ENCODE measurements around the gene KLF7.

KLF7 gene

DNA sequence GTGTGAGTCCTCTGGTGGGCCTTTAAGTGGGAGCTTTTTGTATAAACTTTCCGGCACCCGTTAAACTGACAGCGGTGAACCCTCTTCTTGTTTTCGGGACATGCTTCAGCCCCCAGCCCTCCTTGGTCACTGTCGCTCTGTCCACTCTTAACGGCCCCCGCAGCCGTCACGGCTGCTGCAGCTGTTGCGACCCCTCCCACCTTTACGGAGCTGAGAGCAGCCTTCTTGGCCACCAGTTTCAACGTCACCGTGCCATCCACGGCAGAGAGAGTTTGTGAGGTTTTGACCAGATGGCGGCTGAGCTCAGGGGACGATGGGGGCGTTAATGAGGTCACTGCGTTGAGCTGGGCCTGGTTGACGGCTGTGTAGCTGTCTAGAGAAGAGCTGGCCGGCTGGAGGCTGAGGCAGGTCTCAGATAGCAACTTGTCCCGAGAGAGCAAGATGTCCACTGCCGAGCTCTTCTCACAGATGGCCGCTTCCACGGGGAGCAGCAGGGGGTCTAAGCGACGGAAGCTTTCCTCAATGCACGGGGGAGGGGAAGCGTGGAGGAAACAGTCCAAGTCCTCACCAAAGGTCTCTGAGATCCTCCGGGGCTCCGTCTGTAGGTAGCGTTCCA lies 41.9 kb downstream of the KLF7 start:
- DNase-seq (ENCODE audit: low spot score) = no peak

DNA sequence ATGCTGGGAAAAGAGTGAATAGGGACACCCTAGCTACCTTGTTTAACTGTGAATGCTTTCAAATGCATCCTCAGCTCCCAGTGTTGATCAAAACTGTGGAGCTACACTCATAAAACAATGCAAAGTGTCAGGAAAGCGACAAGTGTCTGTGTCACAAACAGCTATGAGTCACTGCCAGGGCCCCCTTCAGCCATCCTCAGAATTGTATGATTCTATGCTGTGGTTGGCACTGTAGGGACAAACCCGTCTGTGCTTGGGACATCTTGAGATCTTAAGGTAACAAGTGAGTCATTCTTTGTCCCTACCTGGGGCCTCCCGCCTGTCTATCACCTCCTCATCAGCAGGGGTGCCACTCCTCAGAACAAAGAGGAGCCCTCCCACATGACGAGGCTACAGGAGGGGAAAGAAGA lies 42.4 kb downstream of the KLF7 start:
- DNase-seq (ENCODE audit: low spot score) = no peak

DNA sequence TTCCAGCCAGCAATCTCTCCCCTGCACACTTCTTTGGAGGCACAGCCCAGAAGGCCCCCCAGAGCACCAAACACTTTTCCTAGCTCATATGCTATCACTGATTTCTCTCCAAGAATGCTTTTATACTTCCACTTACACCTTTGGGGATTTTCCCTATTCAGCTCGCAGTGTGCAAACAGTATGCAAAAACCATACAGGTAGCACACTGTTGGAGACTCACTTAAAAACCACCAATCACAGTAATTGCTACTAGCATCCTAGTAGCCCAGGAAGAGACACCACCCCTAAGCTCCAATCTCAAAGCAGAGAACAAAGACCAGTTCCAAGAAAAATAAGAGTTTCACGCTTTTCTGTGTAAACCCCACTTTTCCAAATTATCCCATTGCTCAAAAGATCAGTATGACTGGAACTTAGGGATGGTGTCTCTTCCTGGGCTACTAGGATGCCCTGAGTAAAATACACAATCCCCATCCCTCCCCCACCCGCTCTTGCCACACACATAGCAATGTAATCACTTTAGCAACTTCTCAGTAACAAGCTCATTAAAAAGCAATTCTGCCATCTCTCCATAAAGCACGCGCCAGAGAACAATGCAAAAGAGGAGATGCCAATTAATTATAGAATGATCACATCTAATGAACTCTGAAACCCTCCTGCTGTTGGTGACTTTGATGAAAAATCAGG lies 43.0 kb downstream of the KLF7 start:
- no peak for DNase-seq (ENCODE audit: low spot score)

DNA sequence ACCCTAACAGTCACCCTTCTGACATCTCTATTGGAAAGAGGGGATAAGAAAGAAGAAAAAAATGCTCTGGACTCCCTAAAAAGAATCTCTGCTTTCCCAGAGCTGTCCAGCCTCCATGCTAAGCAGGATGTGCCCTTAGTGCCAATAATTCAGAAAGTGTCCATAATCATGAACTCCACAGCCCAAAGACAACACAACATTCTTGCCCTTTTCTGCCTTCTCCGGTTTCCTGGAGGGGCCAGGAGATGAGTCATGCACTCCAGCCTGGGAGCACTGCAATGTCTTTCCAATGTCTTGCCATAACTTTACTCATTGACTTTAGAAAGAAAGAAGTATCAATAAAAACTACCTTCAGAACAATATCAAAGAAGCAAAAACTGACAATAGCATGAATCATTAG lies 44.0 kb downstream of the KLF7 start:
- DNase-seq (ENCODE audit: low spot score) = no peak

DNA sequence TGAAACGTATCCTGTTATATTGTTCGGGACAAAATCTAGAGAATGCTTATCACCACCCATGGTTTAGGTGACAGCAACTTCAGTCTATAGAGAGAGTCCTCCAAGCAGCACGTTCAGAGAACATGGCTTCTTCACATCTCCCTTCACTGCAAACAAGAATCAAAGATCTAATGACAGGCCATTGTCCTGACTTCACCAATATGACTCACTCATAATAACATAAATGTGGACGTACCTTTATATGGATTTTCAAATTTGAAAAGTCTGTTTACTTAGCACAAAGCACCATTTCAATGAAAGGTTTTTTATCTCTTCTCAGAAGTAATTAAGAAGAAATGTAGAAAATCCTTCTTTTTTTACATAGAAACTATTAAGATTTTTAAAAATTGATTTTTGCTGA lies 46.7 kb downstream of the KLF7 start:
- no peak for DNase-seq (ENCODE audit: low spot score)

DNA sequence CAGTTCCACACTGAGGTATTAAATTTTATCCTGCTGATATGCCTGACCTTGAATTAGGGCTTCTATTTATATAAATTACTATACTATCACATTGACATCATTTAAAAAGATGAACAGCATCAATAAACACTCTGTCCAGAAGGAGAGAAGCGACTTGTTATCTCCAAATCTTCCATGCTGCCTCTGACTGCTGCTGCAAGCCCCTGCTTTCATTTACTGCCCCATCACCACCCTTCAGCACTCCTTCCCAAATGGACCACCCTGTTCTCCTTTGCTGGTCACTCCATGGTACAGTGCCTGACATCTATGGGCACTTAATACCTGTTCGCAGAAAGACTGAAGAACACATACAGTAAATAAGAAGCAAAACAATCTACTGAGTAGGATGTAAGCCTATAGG lies 48.1 kb downstream of the KLF7 start:
- no peak for DNase-seq (ENCODE audit: low spot score)

DNA sequence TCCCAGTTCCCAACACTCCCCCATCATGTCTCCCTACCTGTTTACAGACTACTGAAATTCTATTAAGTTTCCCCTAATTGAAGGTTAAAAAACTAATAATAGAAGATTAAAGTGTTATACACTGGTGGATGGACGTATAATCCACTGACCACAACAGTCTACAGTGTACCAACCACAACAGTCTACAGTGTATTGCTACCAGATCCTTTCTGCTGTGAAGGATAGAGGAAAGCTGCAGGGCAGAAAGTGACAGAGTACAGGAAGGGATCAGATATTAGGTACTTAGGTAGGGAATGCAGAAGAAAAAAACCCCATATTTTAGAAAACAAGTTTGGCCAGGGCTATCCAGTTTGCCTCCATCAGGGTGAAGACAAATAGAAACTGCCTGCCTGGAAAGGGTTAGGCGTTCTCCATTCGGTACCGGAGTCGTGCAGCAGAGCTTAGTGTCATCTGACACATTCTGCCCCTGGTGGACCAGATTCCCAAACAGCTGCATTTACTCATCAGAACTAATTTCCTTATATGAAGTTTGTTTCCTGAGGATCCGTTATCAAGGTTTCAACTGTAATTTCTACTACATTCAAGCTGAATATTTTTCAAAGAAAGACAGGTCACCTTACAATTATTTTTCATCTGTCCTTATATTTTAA lies 49.9 kb downstream of the KLF7 start:
- no peak for DNase-seq (ENCODE audit: low spot score)

DNA sequence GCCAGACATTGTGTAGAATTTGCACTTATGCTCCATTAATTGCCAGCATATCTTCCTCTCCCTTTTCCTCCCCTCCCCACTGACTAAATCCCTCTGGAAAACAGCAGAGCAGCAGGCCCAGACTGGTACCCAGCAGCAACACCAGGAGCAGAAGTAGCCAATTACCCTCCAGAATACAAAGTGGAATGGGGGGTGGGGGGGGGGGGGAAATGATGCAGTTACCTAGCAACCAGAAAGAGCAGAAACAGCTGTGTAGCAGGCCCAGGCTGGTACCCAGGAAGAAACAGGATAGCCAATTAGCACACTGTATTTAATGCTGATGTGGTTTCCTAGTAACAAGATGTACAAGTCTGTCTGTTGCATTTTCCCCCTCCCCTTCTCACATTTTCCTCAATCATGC lies 52.3 kb downstream of the KLF7 start:
- DNase-seq (ENCODE audit: low spot score) = no peak

DNA sequence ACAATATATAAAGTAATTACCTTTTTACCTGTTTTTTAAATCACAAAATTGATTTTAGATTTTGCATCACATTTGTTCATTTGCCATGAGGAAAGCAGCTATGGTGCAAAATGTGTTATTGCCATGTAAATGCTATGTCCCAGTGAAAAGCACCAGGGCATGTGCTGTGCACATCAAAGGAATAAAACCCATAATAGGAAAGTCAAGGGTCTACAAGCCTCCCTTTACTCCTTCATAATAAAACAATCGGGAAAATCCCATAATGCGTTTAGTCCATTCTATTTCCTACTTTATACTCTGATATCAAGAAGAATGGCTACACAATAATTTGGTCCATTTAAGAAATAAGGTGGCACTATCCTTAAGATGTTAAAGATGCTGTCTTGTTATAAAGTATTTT lies 53.0 kb downstream of the KLF7 start:
- DNase-seq (ENCODE audit: low spot score) = no peak

DNA sequence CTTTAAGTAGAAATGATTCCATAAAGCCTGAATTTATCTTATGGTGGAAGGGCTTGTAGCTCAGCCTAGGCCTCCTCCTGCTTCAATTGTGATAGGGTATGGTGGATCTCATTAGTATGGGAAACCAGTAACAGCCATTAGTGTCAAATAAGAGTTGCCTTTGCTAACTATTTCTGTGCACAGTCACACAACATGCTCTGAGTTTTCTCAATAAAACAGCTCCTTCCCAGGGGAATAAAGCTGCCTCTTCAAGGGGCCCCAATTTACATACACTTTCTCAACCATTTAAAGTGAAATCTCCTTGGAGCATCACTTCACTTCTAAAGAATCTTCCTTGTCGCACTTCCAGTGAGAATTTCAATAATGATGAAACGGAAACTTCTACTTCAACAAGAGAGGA lies 53.4 kb downstream of the KLF7 start:
- no peak for DNase-seq (ENCODE audit: low spot score)

DNA sequence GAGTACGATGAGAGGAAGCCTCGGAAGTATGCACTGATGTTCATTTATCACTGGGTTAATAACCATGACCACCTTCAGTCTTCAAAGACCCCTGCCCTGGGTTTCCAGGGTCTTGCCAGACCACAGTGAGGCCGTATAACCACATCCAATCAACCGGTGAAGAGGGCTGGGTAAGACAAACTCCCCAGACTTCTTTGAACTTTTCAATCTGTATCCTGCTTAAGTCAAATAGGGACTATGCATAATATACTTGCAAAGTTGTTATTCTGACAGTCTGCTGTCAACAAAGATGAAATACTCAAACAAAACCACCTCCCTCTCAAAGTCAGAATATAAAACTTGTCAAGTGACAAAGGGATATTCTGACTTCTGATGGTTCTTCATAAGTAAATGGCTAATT lies 54.0 kb downstream of the KLF7 start:
- no peak for DNase-seq (ENCODE audit: low spot score)

DNA sequence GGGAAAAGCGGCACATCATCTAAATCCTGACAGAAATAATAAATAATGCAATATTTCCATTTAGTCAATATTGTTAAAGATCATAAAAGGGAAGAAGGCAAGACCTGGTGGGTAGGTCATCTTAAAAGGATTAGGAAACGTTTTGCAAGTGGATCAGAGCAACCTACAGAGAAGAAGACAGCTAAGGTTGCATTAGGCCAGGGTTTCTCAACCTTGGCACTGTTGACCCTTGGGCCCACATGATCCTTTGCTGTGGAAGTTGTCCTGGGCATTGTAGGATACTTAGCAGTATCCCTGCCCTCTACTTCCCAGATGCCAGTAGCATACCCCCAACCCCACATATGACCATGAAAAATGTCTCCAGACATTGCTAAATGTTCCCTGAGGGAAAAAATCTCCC lies 55.0 kb downstream of the KLF7 start:
- no peak for DNase-seq (ENCODE audit: low spot score)

DNA sequence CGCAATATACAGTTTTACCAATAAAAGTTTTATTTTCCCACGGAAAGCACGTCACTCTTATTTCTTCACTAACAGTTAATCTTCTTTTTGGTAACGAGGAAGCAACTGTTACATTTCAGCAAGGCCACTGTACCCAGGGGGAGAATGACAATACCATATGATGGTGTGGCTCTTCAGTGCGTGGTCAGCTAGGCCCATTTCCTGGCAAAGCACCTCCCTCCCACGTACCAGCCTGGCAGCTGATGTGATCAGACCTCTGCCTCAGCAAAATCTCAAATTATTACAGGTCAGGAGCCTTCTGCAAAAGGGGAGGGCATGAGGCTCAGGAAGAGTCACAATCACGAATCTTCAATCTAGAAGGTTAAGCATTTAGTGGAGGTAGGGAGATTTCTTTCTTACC lies 55.4 kb downstream of the KLF7 start:
- no peak for DNase-seq (ENCODE audit: low spot score)

DNA sequence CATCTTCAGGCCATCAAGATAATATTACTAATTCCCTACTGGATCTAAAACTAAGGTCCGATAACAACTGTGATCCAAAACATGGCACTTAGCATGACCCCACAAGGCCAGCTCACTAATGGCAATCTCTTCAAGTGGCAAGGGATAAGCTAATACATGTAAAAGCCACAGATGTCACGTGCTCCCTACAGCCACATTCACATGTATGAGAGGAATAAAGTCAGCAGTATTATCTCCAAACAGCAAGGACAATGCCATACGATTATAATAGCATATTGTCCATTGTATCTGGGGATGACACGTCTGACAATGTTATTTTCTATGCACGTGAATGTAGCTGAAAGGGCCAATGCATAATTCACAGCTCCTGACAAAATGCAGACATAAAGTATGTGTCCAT lies 56.0 kb downstream of the KLF7 start:
- DNase-seq (ENCODE audit: low spot score) = no peak

DNA sequence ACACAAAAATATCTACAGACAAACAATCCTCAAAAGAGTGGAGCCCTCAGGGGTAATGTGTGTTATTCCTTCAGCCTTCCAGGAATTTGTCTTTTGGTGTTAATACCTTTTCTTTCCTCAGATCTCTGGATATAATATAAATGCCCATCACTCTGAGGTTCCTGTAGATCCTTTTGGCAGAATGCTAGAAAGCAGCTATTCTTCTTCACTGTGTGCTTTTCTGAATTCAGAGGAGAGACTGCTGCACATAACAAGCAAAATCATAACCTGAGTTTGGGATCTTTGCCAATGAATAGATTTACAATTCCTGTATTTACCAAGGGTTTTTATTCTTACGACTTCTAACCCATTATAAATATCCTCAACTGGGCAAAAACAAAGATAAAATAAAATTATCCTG lies 57.3 kb downstream of the KLF7 start:
- no peak for DNase-seq (ENCODE audit: low spot score)

DNA sequence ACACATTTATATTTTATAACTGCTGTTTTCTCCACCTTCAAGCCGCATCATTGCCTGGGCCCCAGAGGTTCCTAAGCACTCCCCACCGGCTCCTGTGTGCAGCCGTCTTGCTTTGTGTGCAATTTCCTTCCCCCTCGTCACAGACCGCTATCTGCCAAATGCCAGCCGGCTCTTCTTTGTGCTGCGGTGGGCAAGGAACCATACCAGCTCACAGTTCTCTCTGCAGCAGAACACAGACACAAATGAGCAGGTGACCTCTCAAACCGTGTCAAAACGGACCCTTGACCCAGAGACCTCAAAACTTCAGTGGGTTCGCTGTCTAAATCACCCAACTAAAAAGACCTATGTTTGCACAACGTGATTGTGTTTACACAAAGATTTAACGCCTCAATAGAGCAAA lies 58.2 kb downstream of the KLF7 start:
- DNase-seq (ENCODE audit: low spot score) = no peak

DNA sequence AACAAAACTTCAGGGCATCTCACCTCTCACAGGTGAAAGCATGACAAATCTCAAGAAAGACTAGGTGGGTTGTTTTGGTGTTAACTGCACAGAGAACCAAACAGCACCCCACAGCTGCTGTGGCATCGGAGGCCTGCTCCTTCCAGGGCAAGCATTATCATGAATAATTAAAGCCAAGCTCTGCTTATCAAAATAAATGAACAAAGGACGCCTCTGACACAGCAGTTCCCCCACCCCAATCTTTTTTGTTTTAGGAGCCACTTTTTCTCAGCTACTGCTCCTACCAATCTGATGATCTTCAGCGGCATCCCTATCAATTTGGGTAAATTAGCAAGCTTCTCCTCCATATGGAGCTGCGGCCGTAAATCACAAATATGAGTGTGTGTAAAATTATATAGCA lies 58.6 kb downstream of the KLF7 start:
- no peak for DNase-seq (ENCODE audit: low spot score)

DNA sequence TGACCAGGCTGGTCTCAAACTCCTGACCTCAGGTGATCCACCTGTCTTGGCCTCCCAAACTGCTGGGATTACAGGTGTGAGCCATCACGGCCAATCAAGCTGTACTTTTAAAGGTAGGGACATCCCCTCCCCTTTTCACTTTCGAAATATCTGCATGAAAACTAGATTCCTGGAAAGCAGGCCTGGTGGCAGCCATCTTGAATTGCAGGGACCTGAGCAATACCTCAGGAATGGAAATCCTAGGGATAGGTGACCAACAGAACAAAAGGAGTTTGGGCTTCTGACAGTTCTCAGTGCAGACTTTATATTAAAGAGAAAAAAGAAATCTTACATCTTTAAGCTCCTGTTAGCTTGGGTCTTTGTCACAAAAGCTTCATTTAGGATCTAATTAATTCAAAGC lies 62.6 kb downstream of the KLF7 start:
- DNase-seq (ENCODE audit: low spot score) = no peak

DNA sequence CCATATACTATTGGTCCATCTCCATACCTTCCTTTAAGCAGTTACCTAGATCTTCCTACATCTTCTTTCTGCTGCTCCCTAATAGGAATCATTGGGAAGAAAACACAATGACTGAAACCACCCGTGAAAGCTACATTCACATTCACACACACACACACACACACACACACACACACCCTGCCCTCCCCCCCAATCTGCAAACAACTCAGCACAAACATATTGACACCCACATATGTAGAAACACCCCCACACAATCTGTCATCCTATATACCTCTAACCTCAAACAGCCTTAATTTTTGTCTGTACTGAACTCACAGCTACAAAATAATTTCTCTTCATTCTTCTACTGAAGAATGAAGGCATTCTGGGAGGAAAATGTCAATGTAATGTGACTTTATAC lies 63.8 kb downstream of the KLF7 start:
- DNase-seq (ENCODE audit: low spot score) = no peak

DNA sequence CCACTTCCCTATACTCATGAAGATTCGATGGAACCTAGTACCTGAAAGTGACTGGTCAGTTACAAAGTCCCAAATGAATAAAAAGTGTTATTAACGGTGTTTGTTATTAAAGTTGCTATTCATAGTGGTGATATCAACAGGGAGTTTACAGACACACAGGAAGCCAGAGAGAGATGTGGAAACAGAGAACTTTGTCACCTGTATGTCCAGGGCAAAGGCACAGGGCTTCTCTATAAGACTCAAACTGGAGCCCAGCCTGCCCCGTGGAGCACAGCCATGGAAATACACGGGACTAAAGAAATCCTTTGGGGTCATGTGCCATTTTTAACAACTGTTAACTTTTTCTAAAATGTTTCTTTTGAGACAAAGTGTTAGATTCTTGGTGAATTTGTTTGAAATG lies 68.5 kb downstream of the KLF7 start:
- DNase-seq (ENCODE audit: low spot score) = no peak

DNA sequence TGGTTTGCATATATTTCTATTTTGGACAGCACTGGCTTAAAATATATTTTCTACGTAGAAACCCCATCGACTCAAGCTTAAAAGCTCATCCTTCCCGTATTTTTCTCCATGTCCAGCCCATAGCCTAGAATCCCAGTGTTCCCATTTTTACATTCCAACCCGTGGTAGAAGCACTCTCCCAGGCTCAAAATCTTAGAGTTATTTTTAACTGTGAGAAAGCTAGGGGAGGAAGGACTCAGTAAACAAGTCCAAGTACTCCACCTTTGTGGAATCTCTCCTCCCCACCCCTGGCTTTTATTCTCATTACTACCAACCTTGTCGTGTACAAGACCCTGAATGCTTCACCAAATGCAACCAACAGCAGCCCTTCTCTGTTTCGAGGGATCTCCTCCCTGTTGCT lies 69.8 kb downstream of the KLF7 start:
- no peak for DNase-seq (ENCODE audit: low spot score)

DNA sequence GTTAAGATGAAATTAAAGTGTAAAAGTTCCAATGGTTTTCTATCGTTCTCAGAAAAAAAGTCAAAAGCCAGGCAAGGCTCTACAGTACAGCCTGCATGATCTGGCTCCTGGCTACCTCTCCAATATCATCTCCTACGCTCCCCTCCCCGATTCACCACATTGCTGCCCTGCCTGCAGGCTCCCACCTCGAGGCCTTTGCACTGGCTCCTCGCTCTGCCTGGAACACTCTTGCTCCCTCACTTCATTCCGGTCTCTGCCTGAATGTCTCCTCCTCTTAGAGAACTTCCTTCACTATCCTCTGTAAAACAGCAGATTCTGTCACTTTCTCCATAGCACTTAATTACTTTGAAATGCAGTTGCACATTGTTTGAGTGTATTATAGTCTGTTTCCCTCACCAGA lies 72.5 kb downstream of the KLF7 start:
- no peak for DNase-seq (ENCODE audit: low spot score)

DNA sequence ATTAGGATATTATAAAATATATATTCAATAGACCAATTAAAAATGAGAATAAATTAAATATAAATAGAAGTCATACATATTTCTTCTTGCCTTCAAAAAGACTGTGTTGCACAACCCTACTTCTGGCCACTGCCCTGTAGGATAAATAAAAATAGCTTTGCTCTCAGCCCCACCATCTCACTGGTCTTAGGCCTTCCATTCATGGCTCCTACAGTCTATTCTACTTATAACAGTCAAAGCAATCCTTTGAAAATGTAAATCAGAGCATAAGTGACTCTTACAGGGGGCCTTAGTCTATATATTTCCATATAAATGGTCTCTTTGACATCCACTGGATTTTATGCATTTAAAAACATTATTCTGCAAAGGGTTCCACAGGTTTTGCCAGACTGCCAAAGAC lies 72.9 kb downstream of the KLF7 start:
- DNase-seq (ENCODE audit: low spot score) = no peak

DNA sequence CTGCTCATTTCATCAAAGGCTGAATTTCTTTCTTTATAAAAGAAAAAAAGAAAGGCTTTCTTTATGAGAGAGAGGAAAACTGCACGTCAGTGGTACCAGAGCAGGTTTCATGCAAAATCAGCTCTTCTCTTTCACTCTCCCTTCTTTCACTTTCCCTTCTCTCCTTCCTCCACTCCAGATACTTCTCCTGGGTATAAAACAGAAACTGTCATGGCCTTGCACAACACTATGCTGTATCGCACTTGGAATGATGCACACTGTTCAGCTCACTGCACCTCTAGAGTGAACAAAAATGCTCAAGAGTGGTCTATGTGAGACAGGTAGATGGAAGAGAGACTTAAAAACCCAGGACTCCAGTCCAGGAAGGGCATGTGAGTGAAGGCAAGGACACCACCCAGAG lies 73.8 kb downstream of the KLF7 start:
- no peak for DNase-seq (ENCODE audit: low spot score)
